ENCODE results near the gene USF1.
"Not testable (repeated sequence)": the region's sequence is repeated elsewhere in the genome, so short reads cannot be mapped to it uniquely, and the experiment has no call there.

Gene USF1

DNA sequence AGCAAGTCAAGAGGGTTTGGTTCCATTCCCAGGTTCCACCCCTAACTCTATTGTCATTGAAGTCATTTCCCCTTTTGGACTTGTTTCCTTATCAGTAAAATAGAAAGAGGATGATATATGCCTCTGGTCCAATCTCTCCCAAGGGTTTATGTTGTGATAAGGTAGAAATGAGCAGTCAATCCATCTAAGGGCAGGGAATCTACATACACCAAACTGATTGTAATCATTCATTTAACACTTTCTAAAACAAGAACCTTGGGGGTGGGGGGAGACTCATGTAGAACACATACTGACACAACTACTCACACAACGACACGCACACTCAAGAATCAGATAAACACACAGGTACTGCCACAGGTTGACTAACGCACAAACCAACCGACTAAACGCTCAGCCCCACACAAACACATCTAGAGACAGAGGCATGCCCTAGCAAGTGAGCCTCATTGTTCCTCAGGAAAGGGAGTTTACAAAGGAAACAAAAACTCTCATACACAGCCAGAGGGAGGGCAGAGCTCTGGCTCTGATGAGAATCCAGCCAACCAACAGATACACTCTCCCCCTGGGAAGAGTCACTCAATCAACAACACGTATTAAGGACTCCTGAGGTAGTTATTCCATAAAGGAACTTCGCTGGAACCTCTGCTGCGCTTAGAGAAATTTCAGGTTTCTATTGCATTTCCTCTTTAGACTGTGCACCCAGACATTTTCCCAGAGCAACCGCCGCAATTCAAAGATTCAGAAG lies 25.9 kb downstream of the USF1 start:
- no peak for DNase-seq (ENCODE audit: low read depth)

- not testable (repeated sequence) for DNase-seq (ENCODE audit: low read depth)
These were observed 26.6 kb downstream of the USF1 start for GRCh38 chr1:161019111-161019660.

DNA sequence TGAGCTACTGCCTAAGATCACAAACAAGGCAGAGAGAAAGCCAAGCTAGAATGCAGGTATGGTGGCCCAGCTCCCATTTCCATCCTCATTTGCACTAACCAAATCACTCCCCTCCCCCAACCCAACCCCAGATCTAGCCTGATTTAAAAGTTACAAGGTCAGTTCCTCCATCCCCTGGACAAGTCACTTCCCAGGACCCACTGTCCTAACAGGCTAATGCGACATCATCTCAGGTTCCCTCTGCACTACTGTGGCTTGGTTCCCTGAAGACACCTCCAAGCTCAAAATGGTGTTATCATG lies 27.2 kb downstream of the USF1 start:
- DNase-seq (ENCODE audit: low read depth): no peak

DNA sequence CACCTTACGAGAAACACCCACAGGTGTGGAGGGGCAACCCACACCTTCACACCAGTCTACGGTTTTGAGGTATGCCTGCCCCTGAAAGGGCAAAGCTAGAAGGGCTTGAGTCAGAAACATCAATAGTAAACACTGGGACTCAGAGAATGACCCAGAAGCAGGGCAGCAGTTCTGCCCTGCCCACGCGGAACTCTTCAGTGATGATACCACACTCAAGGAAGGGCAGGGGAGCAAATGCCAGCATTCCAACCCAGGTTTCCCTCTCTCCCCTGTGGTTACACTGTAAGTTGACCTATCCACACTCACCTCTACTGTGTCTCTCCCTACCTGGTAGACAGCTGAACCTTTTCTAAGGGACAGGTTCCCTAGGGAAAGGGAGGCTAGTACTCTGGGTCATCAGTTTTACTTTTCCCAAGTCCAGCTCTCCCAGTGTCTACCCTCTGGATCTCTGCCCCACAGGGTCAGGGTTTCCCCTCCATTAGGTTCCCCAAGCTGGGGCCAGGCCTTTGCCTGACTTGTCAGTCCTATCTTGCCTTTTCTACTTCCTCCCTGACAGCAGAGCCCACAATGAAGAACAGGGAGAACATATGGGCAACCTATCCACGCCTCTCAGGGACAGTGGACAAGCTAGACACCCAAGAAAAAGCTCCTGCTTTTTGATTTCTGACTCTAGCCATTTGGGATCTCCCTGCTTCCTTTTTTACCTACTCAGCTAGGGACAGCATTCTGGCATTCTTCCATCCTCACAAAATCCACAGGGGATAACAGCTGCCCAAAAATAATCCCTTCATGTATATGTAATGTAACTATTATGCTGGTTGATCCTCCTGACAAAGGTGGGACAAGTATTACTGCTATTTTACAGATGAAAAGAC lies 27.8 kb downstream of the USF1 start:
- DNase-seq (ENCODE audit: low read depth): no peak

- not testable (repeated sequence) for DNase-seq (ENCODE audit: low read depth)
These were observed 28.6 kb downstream of the USF1 start for GRCh38 chr1:161017181-161017580.

- not testable (repeated sequence) for DNase-seq (ENCODE audit: low read depth)
These were observed 29.1 kb downstream of the USF1 start for GRCh38 chr1:161016683-161017082.

DNA sequence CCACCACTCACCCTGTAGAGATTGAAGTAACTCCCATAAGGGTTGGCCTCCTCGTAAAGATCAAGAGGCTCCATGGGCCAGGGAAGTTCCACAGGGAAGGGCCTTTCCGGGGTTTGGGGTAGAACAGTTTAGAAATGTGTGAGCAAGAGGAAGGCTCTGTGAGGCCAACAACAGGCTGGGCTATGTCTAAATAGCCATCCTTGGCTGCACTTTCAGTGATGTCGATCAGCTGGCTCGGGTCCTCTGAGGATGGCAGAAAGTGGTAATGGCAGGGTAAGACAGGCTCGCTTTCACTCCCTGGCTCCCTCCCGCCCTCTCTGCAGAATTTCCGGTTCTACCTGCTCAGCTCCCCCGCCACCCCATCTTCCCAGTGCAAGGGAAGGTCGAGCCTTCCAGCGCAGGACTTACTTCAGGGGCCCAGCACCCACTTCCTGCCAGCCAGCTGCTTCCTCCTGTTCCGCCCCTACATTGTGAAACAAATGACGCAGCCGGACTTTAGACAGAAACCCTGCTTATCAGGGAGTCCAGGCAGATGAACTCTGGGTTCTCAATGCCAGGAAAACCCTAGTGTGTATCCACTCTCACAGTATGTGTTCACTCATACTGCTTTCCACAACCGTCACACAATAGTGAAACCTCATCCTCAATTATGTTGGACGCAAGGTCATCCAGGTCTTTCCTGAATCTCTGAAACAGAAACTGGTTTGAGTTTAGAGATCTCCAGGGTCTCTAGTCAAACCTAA lies 32.1 kb downstream of the USF1 start:
- DNase-seq (ENCODE audit: low read depth): peak; percentile 55

- no peak for DNase-seq (ENCODE audit: low read depth)
These were observed 32.7 kb downstream of the USF1 start for GRCh38 chr1:161013131-161013487.

DNA sequence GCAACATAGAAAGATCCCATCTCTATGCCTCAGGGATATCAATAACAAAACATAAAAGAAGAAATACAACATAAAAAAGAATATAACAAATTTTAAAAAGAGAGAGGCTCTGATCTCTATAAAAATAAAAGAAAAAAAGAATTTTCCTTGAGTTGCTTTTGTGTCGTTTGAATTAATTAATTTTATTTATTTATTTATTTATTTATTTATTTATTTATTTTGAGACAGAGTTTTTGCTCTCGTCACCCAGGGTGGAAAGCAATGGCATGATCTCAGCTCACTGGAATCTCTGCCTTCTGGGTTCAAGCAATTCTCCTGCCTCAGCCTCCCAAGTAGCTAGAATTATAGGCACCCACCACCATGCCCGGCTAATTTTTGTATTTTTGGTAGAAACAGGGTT lies 33.4 kb downstream of the USF1 start:
- DNase-seq (ENCODE audit: low read depth): no peak

DNA sequence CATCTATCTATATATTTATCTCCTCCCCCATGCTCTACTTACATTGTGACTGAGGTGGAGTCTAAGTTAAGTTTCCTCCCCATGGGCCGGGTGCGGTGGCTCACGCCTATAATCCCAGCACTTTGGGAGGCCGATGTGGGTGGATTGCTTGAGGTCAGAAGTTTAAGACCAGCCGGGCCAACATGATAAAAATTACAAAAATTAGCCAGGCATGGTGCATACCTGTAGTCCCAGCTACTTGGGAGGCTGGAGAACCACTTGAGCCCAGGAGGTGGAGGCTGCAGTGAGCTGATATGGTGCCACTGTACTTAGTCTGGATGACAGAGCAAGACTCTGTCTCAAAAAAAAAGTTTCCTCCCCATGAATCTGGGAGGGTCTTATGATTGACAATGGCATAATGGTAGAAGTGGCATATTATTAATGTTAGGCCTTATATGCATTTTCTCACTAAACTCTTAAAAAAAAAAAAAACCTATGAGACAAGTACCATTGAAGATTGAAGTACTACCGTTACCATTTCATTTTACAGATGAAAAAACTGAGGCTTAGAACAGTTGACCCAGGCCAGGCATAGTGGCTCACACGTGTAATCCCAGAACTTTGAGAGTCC lies 36.1 kb downstream of the USF1 start:
- no peak for DNase-seq (ENCODE audit: low read depth)

DNA sequence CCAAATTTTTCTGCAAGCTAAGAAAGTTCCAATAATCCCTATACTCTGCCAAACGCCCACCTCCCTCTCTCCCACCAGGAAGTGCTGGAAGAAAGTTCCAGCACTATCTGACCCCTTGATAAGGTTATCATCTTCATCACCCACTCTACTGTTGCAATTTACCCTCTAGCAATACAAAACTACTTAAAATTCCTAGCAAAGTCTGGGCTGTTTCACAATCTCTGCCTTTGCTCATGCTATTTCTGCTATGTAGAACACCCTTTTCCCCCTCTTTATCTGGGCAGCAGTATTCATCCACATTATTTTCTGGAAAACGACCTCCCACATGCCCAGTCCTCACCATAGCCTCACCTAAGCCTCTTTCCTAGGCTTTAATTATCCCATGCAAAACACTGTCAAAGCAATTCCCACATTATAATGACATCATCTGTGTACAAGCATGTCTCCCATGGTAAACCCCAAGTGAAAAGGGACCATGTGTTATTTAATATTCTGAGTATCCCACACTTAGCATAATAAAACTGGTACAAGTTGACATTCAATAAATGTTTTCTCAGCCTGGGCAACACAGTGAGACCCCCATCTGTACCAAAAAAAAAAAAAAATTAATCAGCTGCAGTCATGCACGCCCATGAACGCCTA lies 36.8 kb downstream of the USF1 start:
- DNase-seq (ENCODE audit: low read depth): no peak

DNA sequence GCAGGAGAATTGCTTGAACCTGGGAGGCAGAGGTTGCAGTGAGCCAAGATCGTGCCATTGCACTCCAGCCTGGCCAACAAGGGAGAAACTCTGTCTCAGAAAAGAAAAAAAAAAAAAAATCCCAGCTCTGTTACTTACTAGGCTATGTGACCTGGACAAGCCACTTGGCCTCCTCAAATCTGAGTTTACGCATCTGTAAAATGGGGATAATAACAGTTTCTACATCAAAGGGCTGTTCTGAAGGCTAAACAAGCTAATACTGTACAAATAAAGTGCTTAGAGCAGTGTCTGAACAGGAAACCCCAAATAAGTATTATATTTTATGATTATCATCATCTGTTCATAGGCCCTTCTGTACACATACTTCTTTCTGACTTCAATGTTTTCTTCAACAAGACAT lies 38.4 kb downstream of the USF1 start:
- DNase-seq (ENCODE audit: low read depth): no peak

DNA sequence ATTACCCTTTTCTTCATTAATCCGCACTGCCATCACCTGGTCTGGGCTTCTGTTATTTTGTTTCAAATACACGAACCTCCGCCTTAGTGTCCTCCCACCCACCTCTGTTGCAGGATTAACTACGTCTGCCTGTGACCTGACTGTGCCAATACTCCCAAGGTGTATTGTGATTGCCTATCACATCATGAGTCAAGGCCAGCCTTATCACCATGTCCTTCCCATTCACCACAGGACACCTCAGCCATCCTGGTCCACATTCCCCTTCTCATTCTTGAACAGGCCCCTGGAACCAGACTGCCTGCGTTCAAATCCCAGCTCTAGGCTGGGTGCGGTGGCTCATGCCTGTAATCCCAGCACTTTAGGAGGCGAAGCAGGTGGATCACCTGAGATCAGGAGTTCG lies 39.2 kb downstream of the USF1 start:
- no peak for DNase-seq (ENCODE audit: low read depth)

GRCh38 chr1:161001525-161001924 lies 44.3 kb downstream of the USF1 start:
- no peak for DNase-seq (ENCODE audit: low read depth)

- DNase-seq (ENCODE audit: low read depth): no peak
These were observed 44.9 kb downstream of the USF1 start for GRCh38 chr1:161000736-161001480.

- DNase-seq (ENCODE audit: low read depth): no peak
These were observed 46.4 kb downstream of the USF1 start for GRCh38 chr1:160999376-160999775.

DNA sequence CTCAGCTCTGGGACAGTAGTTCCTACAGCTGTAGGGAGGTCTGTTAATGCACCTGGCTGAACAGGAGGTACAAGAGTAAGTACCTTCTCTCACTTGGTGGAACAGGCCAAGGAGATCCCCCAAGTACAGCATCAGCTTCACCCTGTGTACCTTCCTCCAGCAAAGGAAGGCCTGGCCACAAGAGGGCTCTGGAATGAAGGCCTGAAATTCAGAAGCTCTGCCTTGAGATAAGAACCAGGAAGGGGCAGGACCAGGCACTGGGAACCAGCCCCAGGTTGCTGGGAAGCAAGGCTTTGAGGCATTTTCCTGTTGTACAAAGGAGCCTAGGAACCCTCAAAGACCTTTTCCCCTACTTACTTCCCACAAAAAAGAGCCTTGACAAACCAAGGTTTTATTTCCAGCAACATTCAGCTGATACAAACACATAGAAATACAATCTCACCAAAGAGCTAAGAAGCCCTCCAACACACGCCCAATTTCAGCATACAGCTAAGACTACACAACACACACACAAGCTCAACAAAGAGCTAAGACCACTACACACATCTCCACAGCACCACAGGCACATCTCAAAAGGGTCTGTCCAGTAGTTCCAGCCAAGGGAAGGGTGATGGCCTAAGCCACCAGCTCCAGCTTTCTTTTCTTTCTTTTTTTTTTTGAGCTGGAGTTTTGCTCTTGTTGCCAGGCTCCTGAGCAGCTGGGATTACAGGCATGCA lies 48.3 kb downstream of the USF1 start:
- no peak for DNase-seq (ENCODE audit: low read depth)

- no peak for DNase-seq (ENCODE audit: low read depth)
These were observed 49.6 kb downstream of the USF1 start for GRCh38 chr1:160996178-160996577.

DNA sequence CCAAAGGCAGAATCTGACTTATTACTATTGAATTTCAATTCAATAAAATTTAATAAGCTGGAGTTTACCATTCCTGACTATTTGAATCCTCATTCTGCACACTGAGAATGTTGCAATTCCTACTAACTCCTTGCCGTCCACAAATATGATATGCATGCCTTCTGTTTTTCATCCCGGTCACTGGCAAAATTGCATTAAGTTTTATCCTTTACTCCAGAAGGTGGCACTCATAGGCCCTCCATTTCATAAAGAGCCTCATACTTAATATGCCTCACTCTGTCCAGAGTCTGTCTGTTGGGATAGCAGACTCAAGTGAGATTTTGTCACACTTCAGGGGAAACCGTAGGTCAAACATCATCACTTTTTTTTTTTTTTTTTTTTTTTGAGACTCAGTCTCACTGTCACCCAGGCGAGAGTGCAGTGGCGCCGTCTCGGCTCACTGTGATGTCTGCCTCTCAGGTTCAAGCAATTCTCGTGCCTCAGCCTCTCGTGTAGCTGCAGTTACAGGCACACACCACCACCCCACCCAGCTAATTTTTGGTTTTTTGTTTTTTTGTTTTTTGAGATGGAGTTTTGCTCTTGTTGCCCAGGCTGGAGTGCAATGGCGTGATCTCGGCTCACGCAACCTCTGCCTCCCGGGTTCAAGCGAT lies 52.1 kb downstream of the USF1 start:
- DNase-seq (ENCODE audit: low read depth): no peak

DNA sequence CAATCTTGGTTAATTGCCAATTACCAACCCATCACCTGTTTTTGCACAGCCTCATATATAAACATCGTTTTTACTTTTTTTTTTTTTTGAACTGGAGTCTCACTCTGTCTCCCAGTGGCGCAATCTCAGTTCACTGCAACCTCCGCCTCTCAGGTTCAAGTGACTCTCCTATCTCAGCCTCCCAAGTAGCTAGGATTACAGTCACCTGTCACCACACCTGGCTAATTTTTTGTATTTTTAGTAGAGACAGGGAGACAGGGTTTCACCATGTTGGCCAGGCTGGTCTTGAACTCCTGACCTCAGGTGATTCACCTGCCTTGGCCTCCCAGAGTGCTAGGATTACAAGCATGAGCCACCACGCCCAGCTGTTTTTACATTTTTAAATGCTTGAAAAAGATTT lies 53.7 kb downstream of the USF1 start:
- not testable (repeated sequence) for DNase-seq (ENCODE audit: low read depth)

Measured in activated T-helper 1 cell treated with Interleukin-2 at 50 U/mL for 16 hours (primary cell).